ENCODE data around the gene COL4A6.

DNA sequence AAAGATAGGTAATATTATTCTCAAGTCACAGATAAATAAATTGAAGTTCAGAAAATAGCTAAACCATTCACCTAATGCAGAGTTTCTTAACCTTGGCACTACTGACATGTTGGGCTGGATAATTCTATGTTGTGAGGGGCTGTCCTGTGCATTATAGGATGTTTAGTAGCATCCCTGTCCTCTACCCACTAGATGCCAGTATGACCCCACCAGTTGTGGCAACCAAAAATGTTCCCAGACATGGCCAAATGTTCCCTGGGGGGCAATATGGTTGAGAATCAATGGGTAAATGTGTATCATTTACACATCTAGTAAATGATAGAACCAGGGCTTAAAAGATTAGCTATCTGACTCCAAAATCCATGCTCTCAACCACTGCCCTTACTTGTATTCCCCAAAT lies 140.9 kb downstream of the COL4A6 start:
- TF ChIP-seq CREB1 (IDR thresholded peaks at IDR 0.05; ENCODE audit: low read depth) (no peak), RAD21 (IDR thresholded peaks at IDR 0.05; ENCODE audit: low read depth) (no peak), MAX (IDR thresholded peaks at IDR 0.05) (no peak), EGR1 (IDR thresholded peaks at IDR 0.05) (no peak), CEBPB (IDR thresholded peaks at IDR 0.05) (no peak), NFIC (IDR thresholded peaks at IDR 0.05) (no peak), TAF1 (IDR thresholded peaks at IDR 0.05; ENCODE audit: low read depth) (no peak), EP300 (IDR thresholded peaks at IDR 0.05; ENCODE audit: borderline replicate concordance) (no peak)
- TF ChIP-seq, protein P1, sequence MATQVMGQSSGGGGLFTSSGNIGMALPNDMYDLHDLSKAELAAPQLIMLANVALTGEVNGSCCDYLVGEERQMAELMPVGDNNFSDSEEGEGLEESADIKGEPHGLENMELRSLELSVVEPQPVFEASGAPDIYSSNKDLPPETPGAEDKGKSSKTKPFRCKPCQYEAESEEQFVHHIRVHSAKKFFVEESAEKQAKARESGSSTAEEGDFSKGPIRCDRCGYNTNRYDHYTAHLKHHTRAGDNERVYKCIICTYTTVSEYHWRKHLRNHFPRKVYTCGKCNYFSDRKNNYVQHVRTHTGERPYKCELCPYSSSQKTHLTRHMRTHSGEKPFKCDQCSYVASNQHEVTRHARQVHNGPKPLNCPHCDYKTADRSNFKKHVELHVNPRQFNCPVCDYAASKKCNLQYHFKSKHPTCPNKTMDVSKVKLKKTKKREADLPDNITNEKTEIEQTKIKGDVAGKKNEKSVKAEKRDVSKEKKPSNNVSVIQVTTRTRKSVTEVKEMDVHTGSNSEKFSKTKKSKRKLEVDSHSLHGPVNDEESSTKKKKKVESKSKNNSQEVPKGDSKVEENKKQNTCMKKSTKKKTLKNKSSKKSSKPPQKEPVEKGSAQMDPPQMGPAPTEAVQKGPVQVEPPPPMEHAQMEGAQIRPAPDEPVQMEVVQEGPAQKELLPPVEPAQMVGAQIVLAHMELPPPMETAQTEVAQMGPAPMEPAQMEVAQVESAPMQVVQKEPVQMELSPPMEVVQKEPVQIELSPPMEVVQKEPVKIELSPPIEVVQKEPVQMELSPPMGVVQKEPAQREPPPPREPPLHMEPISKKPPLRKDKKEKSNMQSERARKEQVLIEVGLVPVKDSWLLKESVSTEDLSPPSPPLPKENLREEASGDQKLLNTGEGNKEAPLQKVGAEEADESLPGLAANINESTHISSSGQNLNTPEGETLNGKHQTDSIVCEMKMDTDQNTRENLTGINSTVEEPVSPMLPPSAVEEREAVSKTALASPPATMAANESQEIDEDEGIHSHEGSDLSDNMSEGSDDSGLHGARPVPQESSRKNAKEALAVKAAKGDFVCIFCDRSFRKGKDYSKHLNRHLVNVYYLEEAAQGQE (IDR thresholded peaks at IDR 0.05; ENCODE audit: low read depth) = no peak

Data from Ishikawa (cell line).